Endothelial cell of umbilical vein (primary cell): ENCODE results near the gene SYT14. TPM values are rescaled to one million over a fixed set of nuclear protein-coding genes. Genes with fewer than 3 reads are reported as not detected.

Experiments used
- BruUV-seq: library from RNA; stranded (reverse); fragments of 400-500 nt; replicated peaks from 2 replicates; lab custom pipeline; 2021; lab: Mats Ljungman, UMichigan
- CTCF ChIA-PET: fragments of 300-600, 350-600 bp; sonication (Branson Sonifier 250); formaldehyde crosslinking; loops from one replicate; lab custom pipeline; 2021; ENCODE audit warnings: antibody characterized with exemption, inconsistent platforms; lab: Charles Lee
- POLR2A ChIA-PET: fragments of 300-600, 350-600 bp; sonication (Branson Sonifier 250); formaldehyde crosslinking; loops from one replicate; lab custom pipeline; 2021; ENCODE audit warnings: antibody characterized with exemption, inconsistent platforms; lab: Charles Lee
- DNase-seq: peaks from one replicate; pipeline ENCODE4 v3.0.0-alpha.2; 2011; ENCODE audit warnings: low read depth, low spot score
- FAIRE-seq: peaks from 2 replicates; lab custom pipeline; 2011; peaks lifted over from hg19 to GRCh38; lab: Jason Lieb, UNC
- H2AFZ ChIP-seq: 2 replicates; pipeline ENCODE4 v1.6.0; 2012; ENCODE audit warnings: low read depth, low read length, control low read depth, inconsistent platforms
- H3K27ac ChIP-seq: 2 replicates; pipeline ENCODE4 v1.5.1; 2011; ENCODE audit warnings: low read depth, mild to moderate bottlenecking, control low read depth, low read length, moderate library complexity; ENCODE audit not compliant: insufficient read depth
- H3K27me3 ChIP-seq, 2 experiments: 2 replicates each; pipeline versions ENCODE4 v1.6.0 to v1.6.1; 2011; ENCODE audit warnings: low read length in 2 of 2, mixed read lengths in 1 of 2; ENCODE audit not compliant: control insufficient read depth in 2 of 2, insufficient read depth in 2 of 2
- H3K36me3 ChIP-seq, 2 experiments: 2 replicates in 1 of 2; 3 replicates in 1 of 2; pipeline ENCODE4 v1.5.1; 2011; ENCODE audit warnings: low read length in 2 of 2, mild to moderate bottlenecking in 1 of 2, moderate library complexity in 1 of 2; ENCODE audit not compliant: control insufficient read depth in 2 of 2, insufficient read depth in 2 of 2; ENCODE audit errors: extremely low read depth in 1 of 2
- H3K4me1 ChIP-seq: 3 replicates; pipeline ENCODE4 v1.5.1; 2011; ENCODE audit warnings: mild to moderate bottlenecking, low read length; ENCODE audit not compliant: control insufficient read depth, insufficient read depth; ENCODE audit errors: extremely low read depth
- H3K4me2 ChIP-seq: 2 replicates; pipeline ENCODE4 v1.6.1; 2011; ENCODE audit warnings: low read length, control low read depth, mixed read lengths; ENCODE audit not compliant: insufficient read depth
- H3K4me3 ChIP-seq, 3 experiments: fragments of 200-600 bp in 1 of 3; sonication (generic), shearing (Covaris generic) in 1 of 3; replicated peaks in 1 of 3; 2 replicates each; pipeline ENCODE4 v1.5.1; 2011 to 2016; ENCODE audit warnings: control low read depth in 3 of 3, low read length in 3 of 3, mild to moderate bottlenecking in 2 of 3, inconsistent platforms in 1 of 3, low read depth in 1 of 3, moderate library complexity in 1 of 3; ENCODE audit not compliant: insufficient read depth in 1 of 3
- H3K79me2 ChIP-seq: 2 replicates; pipeline ENCODE4 v1.6.0; 2012; ENCODE audit warnings: low read length, inconsistent platforms; ENCODE audit not compliant: control insufficient read depth, insufficient read depth
- H3K9ac ChIP-seq: replicated peaks from 2 replicates; pipeline ENCODE3; 2011; ENCODE audit warnings: low read length, control low read depth; ENCODE audit not compliant: insufficient read depth; ENCODE audit errors: extremely low read depth
- H3K9me1 ChIP-seq: replicated peaks from 3 replicates; pipeline ENCODE4 v1.6.0; 2011; ENCODE audit warnings: mild to moderate bottlenecking, low read length; ENCODE audit not compliant: control insufficient read depth, insufficient read depth; ENCODE audit errors: extremely low read depth
- H3K9me3 ChIP-seq: replicated peaks from 2 replicates; pipeline ENCODE4 v1.5.1; 2012; ENCODE audit warnings: low read length, inconsistent platforms; ENCODE audit not compliant: control insufficient read depth, insufficient read depth
- H4K20me1 ChIP-seq: replicated peaks from 2 replicates; pipeline ENCODE3; 2011; ENCODE audit warnings: mild to moderate bottlenecking, low read length; ENCODE audit not compliant: control insufficient read depth, insufficient read depth; ENCODE audit errors: extremely low read depth
- CTCF ChIP-seq, 2 donors: IDR thresholded peaks; 1 replicate in 1 of 2; 2 replicates in 1 of 2; pipeline ENCODE4 v1.5.1; 2011; ENCODE audit warnings: low read length in 2 of 2, mild to moderate bottlenecking in 2 of 2, moderate library complexity in 2 of 2, control low read depth in 1 of 2, inconsistent platforms in 1 of 2, low read depth in 1 of 2; ENCODE audit not compliant: insufficient read depth in 1 of 2; ENCODE audit errors: extremely low read depth in 1 of 2
- EZH2 ChIP-seq: IDR thresholded peaks from 2 replicates; pipeline ENCODE4 v1.6.1; 2012; ENCODE audit warnings: borderline replicate concordance, low read depth, mild to moderate bottlenecking, moderate library complexity, low read length, inconsistent platforms; ENCODE audit not compliant: severe bottlenecking
- FOS ChIP-seq: IDR thresholded peaks from 2 replicates; pipeline ENCODE4 v1.6.1; 2011; ENCODE audit warnings: mild to moderate bottlenecking, low read length, moderate library complexity, borderline replicate concordance; ENCODE audit not compliant: insufficient read depth
- GATA2 ChIP-seq: IDR thresholded peaks from 2 replicates; pipeline ENCODE4 v1.7.0; 2011; ENCODE audit warnings: low read depth, mild to moderate bottlenecking, moderate library complexity, mixed read lengths, low read length; ENCODE audit not compliant: insufficient read length, insufficient read depth
- JUN ChIP-seq: IDR thresholded peaks from 2 replicates; pipeline ENCODE4 v1.6.1; 2011; ENCODE audit warnings: borderline replicate concordance, low read depth; ENCODE audit not compliant: insufficient read length, insufficient read depth
- MYC ChIP-seq: IDR thresholded peaks from one replicate; pipeline ENCODE4 v1.6.1; 2011; ENCODE audit warnings: mild to moderate bottlenecking, low read depth, low read length
- POLR2A ChIP-seq: IDR thresholded peaks from 2 replicates; pipeline ENCODE4 v1.6.1; 2012; ENCODE audit warnings: low read depth, mild to moderate bottlenecking, control low read depth, low read length
- POLR2AphosphoS5 ChIP-seq: IDR thresholded peaks from 2 replicates; pipeline ENCODE4 v1.6.1; 2012; ENCODE audit warnings: low read depth, mild to moderate bottlenecking, control low read depth, low read length, moderate library complexity; ENCODE audit not compliant: insufficient read depth
- dilution Hi-C: fragments of 300-500 bp; cut with MboI; formaldehyde crosslinking; loops from one replicate; pipeline ENCODE4 v1.15.0; 2019; ENCODE audit warnings: low sequenced_read_pairs; ENCODE audit not compliant: extremely low pct_ligation_motif_present
- intact Hi-C: fragments of 100-400 bp; cut with micrococcal nuclease; formaldehyde crosslinking; loops from one replicate; pipeline ENCODE4 v1.10.0; 2022
- polyA plus RNA-seq, 4 experiments: library from polyadenylated mRNA; depleted of rRNA in 3 of 4; stranded (reverse) in 3 of 4; unstranded in 1 of 4; fragments of >200 nt; gene quantifications; 2 replicates each; pipeline versions ENCODE4 v1.2.1 to v1.2.3, GENCODE V29; 2011 to 2012; ENCODE audit warnings: missing spikeins in 1 of 4
- total RNA-seq: library from RNA; stranded (reverse); gene quantifications from 2 replicates; pipeline ENCODE4 v1.2.3, GENCODE V29; 2021
- TF ChIP-seq, protein P1 (sequence below): IDR thresholded peaks from 2 replicates; pipeline ENCODE4 v1.6.1; 2011; ENCODE audit not compliant: insufficient read depth, insufficient read length

SYT14 gene
- total and polyA plus RNA-seq, 2 donors (not counting 3 experiments of a cell fraction or from before 2014, with no cell fraction given) = 0.08 to 0.18 TPM

DNA sequence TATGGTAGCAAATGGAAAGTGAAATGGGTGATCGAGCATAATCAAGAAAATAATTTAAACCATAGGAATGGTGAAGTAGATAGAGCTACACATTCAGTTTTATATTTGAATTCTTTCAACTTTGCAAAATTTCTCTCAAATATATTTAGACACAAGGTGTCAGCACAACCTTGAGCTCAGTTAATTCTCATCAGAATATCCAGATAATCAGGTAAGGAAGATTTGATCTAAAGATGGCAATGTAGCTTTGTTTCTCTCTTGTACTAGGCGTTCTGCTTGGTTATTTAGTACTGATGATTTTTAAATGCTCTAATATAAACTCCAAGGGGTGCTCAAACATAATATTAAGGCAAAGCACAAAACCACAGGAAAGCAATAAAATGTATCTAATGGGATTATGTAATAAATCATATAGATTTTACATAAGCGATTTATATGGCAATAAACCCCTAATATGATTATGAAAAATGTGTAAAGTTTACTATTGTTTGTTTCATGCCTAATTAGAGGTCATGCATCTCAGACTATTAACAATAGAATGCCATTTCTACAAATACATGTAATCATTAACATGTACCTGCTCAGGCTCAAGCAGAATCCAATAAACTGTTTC is 262.2 kb downstream of the SYT14 start:
- DNase-seq (no peak), FAIRE-seq (no peak)
- no peaks in the 10 kb centered on the region for H3K79me2 ChIP-seq
- H3K4me1 ChIP-seq = no peaks in the 10 kb centered on the region
- H3K9me3 ChIP-seq = no peaks in the 10 kb centered on the region
- H3K4me3 ChIP-seq = no peak overlapping the region
- dilution Hi-C loops (no loop called here), intact Hi-C loops (loop anchor here (1.0 kb wide), 1 partner anchor 111 kb away; no protein-coding TSS in a partner anchor)
- no peak overlapping the region for H3K4me2 ChIP-seq
- H3K27ac ChIP-seq = no peak overlapping the region
- ChIA-PET POLR2A (no interaction called here), CTCF (interaction anchor here (0.6 to 1.2 kb wide), 21 partner anchors 13 to 201 kb away, joined by 3 to 14 read pairs (median 4); no protein-coding TSS in a partner anchor)
- H3K9me1 ChIP-seq = no peaks in the 10 kb centered on the region
- no peak overlapping the region for H2AFZ ChIP-seq
- no peaks in the 10 kb centered on the region for H3K36me3 ChIP-seq
- no peaks in the 10 kb centered on the region for H4K20me1 ChIP-seq
- no peak overlapping the region for H3K9ac ChIP-seq
- H3K27me3 ChIP-seq = no peaks in the 10 kb centered on the region
- no peak for TF ChIP-seq CTCF (IDR thresholded peaks at IDR 0.05; ENCODE audit: extremely low read depth in 1 of 2, insufficient read depth in 1 of 2, low read depth in 1 of 2, low read length in 2 of 2)
- TF ChIP-seq, protein P1, sequence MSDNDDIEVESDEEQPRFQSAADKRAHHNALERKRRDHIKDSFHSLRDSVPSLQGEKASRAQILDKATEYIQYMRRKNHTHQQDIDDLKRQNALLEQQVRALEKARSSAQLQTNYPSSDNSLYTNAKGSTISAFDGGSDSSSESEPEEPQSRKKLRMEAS = no peak
- TF ChIP-seq FOS = no peak
- no peak for TF ChIP-seq EZH2
- TF ChIP-seq MYC = no peak
- no peak for TF ChIP-seq POLR2AphosphoS5
- TF ChIP-seq JUN = no peak
- no peak for TF ChIP-seq GATA2
- no peak for TF ChIP-seq POLR2A
- BruUV-seq = no TSS peak
